GM12878 (cell line): ENCODE measurements around the gene ACTMAP. TPM values are rescaled to one million over a fixed set of nuclear protein-coding genes. Genes with fewer than 3 reads are reported as not detected.
A peak's percentile ranks its signal among the peaks of the same experiment; 100 is the strongest.

Experiments
- HDAC2 ChIP-seq: fragments of 200-600 bp; sonication (generic); IDR thresholded peaks from 2 replicates; pipeline ENCODE4 v1.6.1; 2017
- LARP7 ChIP-seq: fragments of 450-650 bp; IDR thresholded peaks from 2 replicates; pipeline ENCODE4 v1.6.1; 2017; ENCODE audit warnings: mild to moderate bottlenecking
- NR2F1 ChIP-seq: fragments of 450-650 bp; conservative IDR thresholded peaks from 2 replicates; pipeline ENCODE4 v1.6.1; 2017; ENCODE audit warnings: mild to moderate bottlenecking
- ZBED1 ChIP-seq: IDR thresholded peaks from 2 replicates; pipeline ENCODE4 v1.6.1; 2016; ENCODE audit warnings: borderline replicate concordance
- ZSCAN29 ChIP-seq: fragments of 450-650 bp; IDR thresholded peaks from 2 replicates; pipeline ENCODE4 v1.6.1; 2017; ENCODE audit warnings: mild to moderate bottlenecking, moderate library complexity
- polyA plus RNA-seq, 11 experiments: library from polyadenylated mRNA; depleted of rRNA in 4 of 11; unstranded in 6 of 11; stranded (reverse) in 5 of 11; fragments of >200 nt; fragmentation: Nextera tagmentation in 4 of 11; fragmentation: Illumina TruSeq in 1 of 11; extraction: Ambion mirVana in 4 of 11; extraction: Trizol in 1 of 11; gene quantifications; 1 replicate in 1 of 11; 2 replicates in 10 of 11; pipeline versions ENCODE4 v1.2.1 to v1.2.3, GENCODE V29; 2011 to 2016; ENCODE audit warnings: inconsistent platforms in 2 of 11, missing spikeins in 2 of 11, low read depth in 1 of 11
- total RNA-seq, 4 experiments: library from RNA; depleted of rRNA in 3 of 4; stranded (reverse); fragments of >200 nt in 3 of 4; fragmentation: Illumina TruSeq in 1 of 4; extraction: Trizol in 1 of 4; gene quantifications; 2 replicates each; pipeline versions ENCODE4 v1.2.1 to v1.2.3, GENCODE V29; 2013 to 2021
- TF ChIP-seq, protein P1 (sequence below): IDR thresholded peaks from 2 replicates; pipeline ENCODE4 v1.6.1; 2012; ENCODE audit warnings: mild to moderate bottlenecking, low read depth, low read length
- TF ChIP-seq, protein P2 (sequence below): fragments of 150-350 bp; IDR thresholded peaks from 2 replicates; pipeline ENCODE4 v1.6.1; 2016; ENCODE audit warnings: low read depth, low read length
- TF ChIP-seq, protein P3 (sequence below): fragments of 450-650 bp; IDR thresholded peaks from 2 replicates; pipeline ENCODE4 v1.6.1; 2018; ENCODE audit warnings: borderline replicate concordance, mild to moderate bottlenecking; ENCODE audit not compliant: partially characterized antibody
- TF ChIP-seq, protein P4 (sequence below): IDR thresholded peaks from 2 replicates; pipeline ENCODE4 v1.6.1; 2011; ENCODE audit warnings: borderline replicate concordance, low read depth, mild to moderate bottlenecking, moderate library complexity, mixed read lengths, low read length; ENCODE audit not compliant: insufficient read depth; ENCODE audit errors: extremely low read length
- TF ChIP-seq, protein P5 (sequence below): fragments of 450-650 bp; IDR thresholded peaks from 2 replicates; pipeline ENCODE4 v1.6.1; 2016; ENCODE audit warnings: mild to moderate bottlenecking, moderate library complexity, borderline replicate concordance

The ACTMAP gene
- total and polyA plus RNA-seq, 10 of the 15 experiments (the other 5 are each of a cell fraction or from before 2014, with no cell fraction given), result 3.0 to 26.2 (median 11.1) TPM

DNA sequence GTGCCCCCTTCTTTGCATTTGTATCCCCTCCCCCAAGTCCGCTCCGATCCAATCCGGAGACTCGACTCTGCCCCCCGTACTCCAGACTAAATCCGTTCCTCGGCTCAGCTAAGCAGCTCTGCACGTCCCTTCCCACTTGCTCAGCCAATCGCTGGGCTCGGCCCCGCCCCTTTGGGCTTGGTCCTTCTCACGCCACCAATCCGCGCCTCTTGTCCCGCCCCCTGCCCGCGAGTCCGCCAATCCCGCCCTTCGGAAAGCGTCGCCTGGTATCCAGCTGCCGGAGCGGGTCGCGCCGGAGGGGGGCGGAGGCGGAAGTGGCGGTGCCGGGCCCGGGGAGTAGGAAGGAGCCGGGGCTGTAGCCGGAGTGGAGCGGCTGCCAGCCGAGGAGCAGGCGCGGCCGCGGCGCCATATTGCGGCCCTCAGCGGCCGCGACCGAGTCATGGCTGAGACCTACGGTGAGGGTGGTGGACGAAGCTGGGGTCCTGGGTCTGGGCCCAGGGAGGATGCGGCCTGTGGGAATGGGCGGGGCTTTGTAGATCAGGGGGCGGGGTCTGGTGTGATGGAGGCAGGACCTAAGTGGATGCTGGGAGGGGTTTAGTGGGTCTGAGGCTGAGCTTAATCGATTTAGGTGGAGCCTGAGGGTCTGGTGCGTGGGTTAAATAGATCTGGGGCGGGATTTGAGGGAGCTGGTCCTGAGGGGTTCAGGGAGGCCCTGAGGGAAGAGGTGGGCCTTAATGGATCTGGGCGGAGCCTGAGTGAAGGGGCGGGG, 27.8 kb upstream of the ACTMAP start, which contains the start of gene RAB4B (continued):
- TF ChIP-seq, protein P1, sequence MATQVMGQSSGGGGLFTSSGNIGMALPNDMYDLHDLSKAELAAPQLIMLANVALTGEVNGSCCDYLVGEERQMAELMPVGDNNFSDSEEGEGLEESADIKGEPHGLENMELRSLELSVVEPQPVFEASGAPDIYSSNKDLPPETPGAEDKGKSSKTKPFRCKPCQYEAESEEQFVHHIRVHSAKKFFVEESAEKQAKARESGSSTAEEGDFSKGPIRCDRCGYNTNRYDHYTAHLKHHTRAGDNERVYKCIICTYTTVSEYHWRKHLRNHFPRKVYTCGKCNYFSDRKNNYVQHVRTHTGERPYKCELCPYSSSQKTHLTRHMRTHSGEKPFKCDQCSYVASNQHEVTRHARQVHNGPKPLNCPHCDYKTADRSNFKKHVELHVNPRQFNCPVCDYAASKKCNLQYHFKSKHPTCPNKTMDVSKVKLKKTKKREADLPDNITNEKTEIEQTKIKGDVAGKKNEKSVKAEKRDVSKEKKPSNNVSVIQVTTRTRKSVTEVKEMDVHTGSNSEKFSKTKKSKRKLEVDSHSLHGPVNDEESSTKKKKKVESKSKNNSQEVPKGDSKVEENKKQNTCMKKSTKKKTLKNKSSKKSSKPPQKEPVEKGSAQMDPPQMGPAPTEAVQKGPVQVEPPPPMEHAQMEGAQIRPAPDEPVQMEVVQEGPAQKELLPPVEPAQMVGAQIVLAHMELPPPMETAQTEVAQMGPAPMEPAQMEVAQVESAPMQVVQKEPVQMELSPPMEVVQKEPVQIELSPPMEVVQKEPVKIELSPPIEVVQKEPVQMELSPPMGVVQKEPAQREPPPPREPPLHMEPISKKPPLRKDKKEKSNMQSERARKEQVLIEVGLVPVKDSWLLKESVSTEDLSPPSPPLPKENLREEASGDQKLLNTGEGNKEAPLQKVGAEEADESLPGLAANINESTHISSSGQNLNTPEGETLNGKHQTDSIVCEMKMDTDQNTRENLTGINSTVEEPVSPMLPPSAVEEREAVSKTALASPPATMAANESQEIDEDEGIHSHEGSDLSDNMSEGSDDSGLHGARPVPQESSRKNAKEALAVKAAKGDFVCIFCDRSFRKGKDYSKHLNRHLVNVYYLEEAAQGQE, result no peak
- TF ChIP-seq, protein P2, sequence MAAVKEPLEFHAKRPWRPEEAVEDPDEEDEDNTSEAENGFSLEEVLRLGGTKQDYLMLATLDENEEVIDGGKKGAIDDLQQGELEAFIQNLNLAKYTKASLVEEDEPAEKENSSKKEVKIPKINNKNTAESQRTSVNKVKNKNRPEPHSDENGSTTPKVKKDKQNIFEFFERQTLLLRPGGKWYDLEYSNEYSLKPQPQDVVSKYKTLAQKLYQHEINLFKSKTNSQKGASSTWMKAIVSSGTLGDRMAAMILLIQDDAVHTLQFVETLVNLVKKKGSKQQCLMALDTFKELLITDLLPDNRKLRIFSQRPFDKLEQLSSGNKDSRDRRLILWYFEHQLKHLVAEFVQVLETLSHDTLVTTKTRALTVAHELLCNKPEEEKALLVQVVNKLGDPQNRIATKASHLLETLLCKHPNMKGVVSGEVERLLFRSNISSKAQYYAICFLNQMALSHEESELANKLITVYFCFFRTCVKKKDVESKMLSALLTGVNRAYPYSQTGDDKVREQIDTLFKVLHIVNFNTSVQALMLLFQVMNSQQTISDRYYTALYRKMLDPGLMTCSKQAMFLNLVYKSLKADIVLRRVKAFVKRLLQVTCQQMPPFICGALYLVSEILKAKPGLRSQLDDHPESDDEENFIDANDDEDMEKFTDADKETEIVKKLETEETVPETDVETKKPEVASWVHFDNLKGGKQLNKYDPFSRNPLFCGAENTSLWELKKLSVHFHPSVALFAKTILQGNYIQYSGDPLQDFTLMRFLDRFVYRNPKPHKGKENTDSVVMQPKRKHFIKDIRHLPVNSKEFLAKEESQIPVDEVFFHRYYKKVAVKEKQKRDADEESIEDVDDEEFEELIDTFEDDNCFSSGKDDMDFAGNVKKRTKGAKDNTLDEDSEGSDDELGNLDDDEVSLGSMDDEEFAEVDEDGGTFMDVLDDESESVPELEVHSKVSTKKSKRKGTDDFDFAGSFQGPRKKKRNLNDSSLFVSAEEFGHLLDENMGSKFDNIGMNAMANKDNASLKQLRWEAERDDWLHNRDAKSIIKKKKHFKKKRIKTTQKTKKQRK, result peak; percentile 83
- TF ChIP-seq, protein P3, sequence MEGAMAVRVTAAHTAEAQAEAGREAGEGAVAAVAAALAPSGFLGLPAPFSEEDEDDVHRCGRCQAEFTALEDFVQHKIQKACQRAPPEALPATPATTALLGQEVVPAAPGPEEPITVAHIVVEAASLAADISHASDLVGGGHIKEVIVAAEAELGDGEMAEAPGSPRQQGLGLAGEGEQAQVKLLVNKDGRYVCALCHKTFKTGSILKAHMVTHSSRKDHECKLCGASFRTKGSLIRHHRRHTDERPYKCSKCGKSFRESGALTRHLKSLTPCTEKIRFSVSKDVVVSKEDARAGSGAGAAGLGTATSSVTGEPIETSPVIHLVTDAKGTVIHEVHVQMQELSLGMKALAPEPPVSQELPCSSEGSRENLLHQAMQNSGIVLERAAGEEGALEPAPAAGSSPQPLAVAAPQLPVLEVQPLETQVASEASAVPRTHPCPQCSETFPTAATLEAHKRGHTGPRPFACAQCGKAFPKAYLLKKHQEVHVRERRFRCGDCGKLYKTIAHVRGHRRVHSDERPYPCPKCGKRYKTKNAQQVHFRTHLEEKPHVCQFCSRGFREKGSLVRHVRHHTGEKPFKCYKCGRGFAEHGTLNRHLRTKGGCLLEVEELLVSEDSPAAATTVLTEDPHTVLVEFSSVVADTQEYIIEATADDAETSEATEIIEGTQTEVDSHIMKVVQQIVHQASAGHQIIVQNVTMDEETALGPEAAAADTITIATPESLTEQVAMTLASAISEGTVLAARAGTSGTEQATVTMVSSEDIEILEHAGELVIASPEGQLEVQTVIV, result peak; percentile 96
- TF ChIP-seq, protein P4, sequence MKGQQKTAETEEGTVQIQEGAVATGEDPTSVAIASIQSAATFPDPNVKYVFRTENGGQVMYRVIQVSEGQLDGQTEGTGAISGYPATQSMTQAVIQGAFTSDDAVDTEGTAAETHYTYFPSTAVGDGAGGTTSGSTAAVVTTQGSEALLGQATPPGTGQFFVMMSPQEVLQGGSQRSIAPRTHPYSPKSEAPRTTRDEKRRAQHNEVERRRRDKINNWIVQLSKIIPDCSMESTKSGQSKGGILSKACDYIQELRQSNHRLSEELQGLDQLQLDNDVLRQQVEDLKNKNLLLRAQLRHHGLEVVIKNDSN, result no peak
- no peak for TF ChIP-seq NR2F1
- TF ChIP-seq ZSCAN29, result no peak
- no peak for TF ChIP-seq HDAC2
- no peak for TF ChIP-seq ZBED1
- TF ChIP-seq, protein P5, sequence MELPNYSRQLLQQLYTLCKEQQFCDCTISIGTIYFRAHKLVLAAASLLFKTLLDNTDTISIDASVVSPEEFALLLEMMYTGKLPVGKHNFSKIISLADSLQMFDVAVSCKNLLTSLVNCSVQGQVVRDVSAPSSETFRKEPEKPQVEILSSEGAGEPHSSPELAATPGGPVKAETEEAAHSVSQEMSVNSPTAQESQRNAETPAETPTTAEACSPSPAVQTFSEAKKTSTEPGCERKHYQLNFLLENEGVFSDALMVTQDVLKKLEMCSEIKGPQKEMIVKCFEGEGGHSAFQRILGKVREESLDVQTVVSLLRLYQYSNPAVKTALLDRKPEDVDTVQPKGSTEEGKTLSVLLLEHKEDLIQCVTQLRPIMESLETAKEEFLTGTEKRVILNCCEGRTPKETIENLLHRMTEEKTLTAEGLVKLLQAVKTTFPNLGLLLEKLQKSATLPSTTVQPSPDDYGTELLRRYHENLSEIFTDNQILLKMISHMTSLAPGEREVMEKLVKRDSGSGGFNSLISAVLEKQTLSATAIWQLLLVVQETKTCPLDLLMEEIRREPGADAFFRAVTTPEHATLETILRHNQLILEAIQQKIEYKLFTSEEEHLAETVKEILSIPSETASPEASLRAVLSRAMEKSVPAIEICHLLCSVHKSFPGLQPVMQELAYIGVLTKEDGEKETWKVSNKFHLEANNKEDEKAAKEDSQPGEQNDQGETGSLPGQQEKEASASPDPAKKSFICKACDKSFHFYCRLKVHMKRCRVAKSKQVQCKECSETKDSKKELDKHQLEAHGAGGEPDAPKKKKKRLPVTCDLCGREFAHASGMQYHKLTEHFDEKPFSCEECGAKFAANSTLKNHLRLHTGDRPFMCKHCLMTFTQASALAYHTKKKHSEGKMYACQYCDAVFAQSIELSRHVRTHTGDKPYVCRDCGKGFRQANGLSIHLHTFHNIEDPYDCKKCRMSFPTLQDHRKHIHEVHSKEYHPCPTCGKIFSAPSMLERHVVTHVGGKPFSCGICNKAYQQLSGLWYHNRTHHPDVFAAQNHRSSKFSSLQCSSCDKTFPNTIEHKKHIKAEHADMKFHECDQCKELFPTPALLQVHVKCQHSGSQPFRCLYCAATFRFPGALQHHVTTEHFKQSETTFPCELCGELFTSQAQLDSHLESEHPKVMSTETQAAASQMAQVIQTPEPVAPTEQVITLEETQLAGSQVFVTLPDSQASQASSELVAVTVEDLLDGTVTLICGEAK, result peak; percentile 69; the same call in 1 of the 2 replicates
- no peak; the same call in 1 of the 2 replicates for TF ChIP-seq LARP7
